ENCODE results near the gene SLC25A6.
"Not testable (repeated sequence)": the region's sequence is repeated elsewhere in the genome, so short reads cannot be mapped to it uniquely, and the experiment has no call there.

Gene SLC25A6

GRCh38 chrX:1391707-1392375 lies at the start of gene SLC25A6:
SLC25A6 (minus strand) TSS chrX:1392113; CDS start chrX:1392009, 104 bp downstream.
- peak; percentile 99 for DNase-seq
- in situ Hi-C loops (cut with MboI; ENCODE audit: low pct_unique_long_range_greater_than_20kb, low sequenced_read_pairs) = no loop called here

GRCh38 chrX:1440506-1440905 lies 48.6 kb upstream of the SLC25A6 start:
- in situ Hi-C loops (cut with MboI; ENCODE audit: low pct_unique_long_range_greater_than_20kb, low sequenced_read_pairs) = no loop called here
- DNase-seq = no peak

GRCh38 chrX:1435241-1435895 lies 43.5 kb upstream of the SLC25A6 start:
- in situ Hi-C loops (cut with MboI; ENCODE audit: low pct_unique_long_range_greater_than_20kb, low sequenced_read_pairs) = no loop called here

GRCh38 chrX:1434871-1435240 lies 42.9 kb upstream of the SLC25A6 start:
- in situ Hi-C loops (cut with MboI; ENCODE audit: low pct_unique_long_range_greater_than_20kb, low sequenced_read_pairs) = no loop called here
- DNase-seq = no peak

More at GRCh38 chrX:1435241-1435895, 43.5 kb upstream of the SLC25A6 start:
- no peak for DNase-seq

GRCh38 chrX:1433646-1434357 lies 41.9 kb upstream of the SLC25A6 start:
- no peak for DNase-seq
- in situ Hi-C loops (cut with MboI; ENCODE audit: low pct_unique_long_range_greater_than_20kb, low sequenced_read_pairs) = no loop called here

GRCh38 chrX:1430451-1430850 lies 38.5 kb upstream of the SLC25A6 start:
- in situ Hi-C loops (cut with MboI; ENCODE audit: low pct_unique_long_range_greater_than_20kb, low sequenced_read_pairs) = no loop called here
- DNase-seq = peak; percentile 54

GRCh38 chrX:1427756-1428155 lies 35.8 kb upstream of the SLC25A6 start:
- in situ Hi-C loops (cut with MboI; ENCODE audit: low pct_unique_long_range_greater_than_20kb, low sequenced_read_pairs) = no loop called here
- DNase-seq = no peak

GRCh38 chrX:1426321-1426720 lies 34.4 kb upstream of the SLC25A6 start:
- in situ Hi-C loops (cut with MboI; ENCODE audit: low pct_unique_long_range_greater_than_20kb, low sequenced_read_pairs); DNase-seq: not testable (repeated sequence)

- DNase-seq = no peak
- in situ Hi-C loops (cut with MboI; ENCODE audit: low pct_unique_long_range_greater_than_20kb, low sequenced_read_pairs) = no loop called here
These were observed 33.5 kb upstream of the SLC25A6 start for GRCh38 chrX:1425381-1425780.

- in situ Hi-C loops (cut with MboI; ENCODE audit: low pct_unique_long_range_greater_than_20kb, low sequenced_read_pairs) = no loop called here
These were observed 32.4 kb upstream of the SLC25A6 start for GRCh38 chrX:1424147-1424851.

GRCh38 chrX:1423215-1423614 lies 31.3 kb upstream of the SLC25A6 start:
- DNase-seq = no peak
- in situ Hi-C loops (cut with MboI; ENCODE audit: low pct_unique_long_range_greater_than_20kb, low sequenced_read_pairs) = no loop called here

More at GRCh38 chrX:1424147-1424851, 32.4 kb upstream of the SLC25A6 start:
- no peak for DNase-seq

GRCh38 chrX:1422135-1422465 lies 30.2 kb upstream of the SLC25A6 start:
- no peak for DNase-seq

GRCh38 chrX:1421433-1422134 lies 29.7 kb upstream of the SLC25A6 start:
- in situ Hi-C loops (cut with MboI; ENCODE audit: low pct_unique_long_range_greater_than_20kb, low sequenced_read_pairs) = no loop called here
- no peak for DNase-seq

More at GRCh38 chrX:1422135-1422465, 30.2 kb upstream of the SLC25A6 start:
- in situ Hi-C loops (cut with MboI; ENCODE audit: low pct_unique_long_range_greater_than_20kb, low sequenced_read_pairs) = no loop called here

GRCh38 chrX:1420371-1420770 lies 28.5 kb upstream of the SLC25A6 start:
- in situ Hi-C loops (cut with MboI; ENCODE audit: low pct_unique_long_range_greater_than_20kb, low sequenced_read_pairs) = no loop called here
- DNase-seq = no peak

GRCh38 chrX:1419545-1420355 lies 27.8 kb upstream of the SLC25A6 start:
- DNase-seq = no peak
- in situ Hi-C loops (cut with MboI; ENCODE audit: low pct_unique_long_range_greater_than_20kb, low sequenced_read_pairs) = no loop called here

- DNase-seq = no peak
- in situ Hi-C loops (cut with MboI; ENCODE audit: low pct_unique_long_range_greater_than_20kb, low sequenced_read_pairs) = no loop called here
These were observed 27.1 kb upstream of the SLC25A6 start for GRCh38 chrX:1418901-1419544.

GRCh38 chrX:1417921-1418771 lies 26.2 kb upstream of the SLC25A6 start:
- in situ Hi-C loops (cut with MboI; ENCODE audit: low pct_unique_long_range_greater_than_20kb, low sequenced_read_pairs) = no loop called here
- no peak for DNase-seq
